HG03108 (cell line): ENCODE results near the gene RARA.
"Not testable (repeated sequence)": the region's sequence is repeated elsewhere in the genome, so short reads cannot be mapped to it uniquely, and the experiment has no call there.

Source experiments
- ATAC-seq: cut with Tn5 transposase; IDR thresholded peaks from one replicate; pipeline ENCODE4 v1.9.1; 2021; ENCODE audit warnings: moderate library complexity; ENCODE audit not compliant: unreplicated experiment

Gene RARA

DNA sequence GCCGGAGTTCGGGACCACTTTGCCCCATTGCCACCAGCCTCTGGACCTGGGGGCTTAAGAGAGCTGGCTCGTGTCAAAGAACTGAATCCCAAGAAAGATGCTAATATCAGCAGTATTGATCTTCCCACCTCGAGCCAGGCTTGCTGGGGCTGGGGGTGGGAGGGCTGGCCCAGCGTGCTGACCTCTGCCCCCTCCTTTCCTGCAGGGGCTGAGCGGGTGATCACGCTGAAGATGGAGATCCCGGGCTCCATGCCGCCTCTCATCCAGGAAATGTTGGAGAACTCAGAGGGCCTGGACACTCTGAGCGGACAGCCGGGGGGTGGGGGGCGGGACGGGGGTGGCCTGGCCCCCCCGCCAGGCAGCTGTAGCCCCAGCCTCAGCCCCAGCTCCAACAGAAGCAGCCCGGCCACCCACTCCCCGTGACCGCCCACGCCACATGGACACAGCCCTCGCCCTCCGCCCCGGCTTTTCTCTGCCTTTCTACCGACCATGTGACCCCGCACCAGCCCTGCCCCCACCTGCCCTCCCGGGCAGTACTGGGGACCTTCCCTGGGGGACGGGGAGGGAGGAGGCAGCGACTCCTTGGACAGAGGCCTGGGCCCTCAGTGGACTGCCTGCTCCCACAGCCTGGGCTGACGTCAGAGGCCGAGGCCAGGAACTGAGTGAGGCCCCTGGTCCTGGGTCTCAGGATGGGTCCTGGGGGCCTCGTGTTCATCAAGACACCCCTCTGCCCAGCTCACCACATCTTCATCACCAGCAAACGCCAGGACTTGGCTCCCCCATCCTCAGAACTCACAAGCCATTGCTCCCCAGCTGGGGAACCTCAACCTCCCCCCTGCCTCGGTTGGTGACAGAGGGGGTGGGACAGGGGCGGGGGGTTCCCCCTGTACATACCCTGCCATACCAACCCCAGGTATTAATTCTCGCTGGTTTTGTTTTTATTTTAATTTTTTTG is 47.1 kb downstream of the RARA start:
- no peak for ATAC-seq

DNA sequence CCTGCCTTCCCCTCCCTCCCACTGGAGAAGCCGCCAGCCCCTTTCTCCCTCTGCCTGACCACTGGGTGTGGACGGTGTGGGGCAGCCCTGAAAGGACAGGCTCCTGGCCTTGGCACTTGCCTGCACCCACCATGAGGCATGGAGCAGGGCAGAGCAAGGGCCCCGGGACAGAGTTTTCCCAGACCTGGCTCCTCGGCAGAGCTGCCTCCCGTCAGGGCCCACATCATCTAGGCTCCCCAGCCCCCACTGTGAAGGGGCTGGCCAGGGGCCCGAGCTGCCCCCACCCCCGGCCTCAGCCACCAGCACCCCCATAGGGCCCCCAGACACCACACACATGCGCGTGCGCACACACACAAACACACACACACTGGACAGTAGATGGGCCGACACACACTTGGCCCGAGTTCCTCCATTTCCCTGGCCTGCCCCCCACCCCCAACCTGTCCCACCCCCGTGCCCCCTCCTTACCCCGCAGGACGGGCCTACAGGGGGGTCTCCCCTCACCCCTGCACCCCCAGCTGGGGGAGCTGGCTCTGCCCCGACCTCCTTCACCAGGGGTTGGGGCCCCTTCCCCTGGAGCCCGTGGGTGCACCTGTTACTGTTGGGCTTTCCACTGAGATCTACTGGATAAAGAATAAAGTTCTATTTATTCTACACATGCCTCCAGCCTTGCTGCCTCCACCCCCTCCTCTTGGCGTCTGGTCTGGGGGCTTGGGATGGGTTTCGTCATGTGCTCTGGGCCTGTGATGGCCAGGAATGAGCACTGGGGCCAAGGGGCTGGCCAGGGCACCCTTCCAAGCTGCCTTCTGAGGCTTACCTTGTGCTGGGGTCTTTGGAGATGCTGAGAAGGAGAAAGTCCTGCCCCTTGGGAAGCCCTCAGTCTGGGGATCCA is 48.3 kb downstream of the RARA start:
- no peak for ATAC-seq

GRCh38 chr17:40358323-40359038 is 49.5 kb downstream of the RARA start:
- no peak for ATAC-seq

GRCh38 chr17:40360091-40360490 is 51.1 kb downstream of the RARA start:
- no peak for ATAC-seq

- no peak for ATAC-seq
These were observed 52.3 kb downstream of the RARA start for GRCh38 chr17:40361063-40361924.

DNA sequence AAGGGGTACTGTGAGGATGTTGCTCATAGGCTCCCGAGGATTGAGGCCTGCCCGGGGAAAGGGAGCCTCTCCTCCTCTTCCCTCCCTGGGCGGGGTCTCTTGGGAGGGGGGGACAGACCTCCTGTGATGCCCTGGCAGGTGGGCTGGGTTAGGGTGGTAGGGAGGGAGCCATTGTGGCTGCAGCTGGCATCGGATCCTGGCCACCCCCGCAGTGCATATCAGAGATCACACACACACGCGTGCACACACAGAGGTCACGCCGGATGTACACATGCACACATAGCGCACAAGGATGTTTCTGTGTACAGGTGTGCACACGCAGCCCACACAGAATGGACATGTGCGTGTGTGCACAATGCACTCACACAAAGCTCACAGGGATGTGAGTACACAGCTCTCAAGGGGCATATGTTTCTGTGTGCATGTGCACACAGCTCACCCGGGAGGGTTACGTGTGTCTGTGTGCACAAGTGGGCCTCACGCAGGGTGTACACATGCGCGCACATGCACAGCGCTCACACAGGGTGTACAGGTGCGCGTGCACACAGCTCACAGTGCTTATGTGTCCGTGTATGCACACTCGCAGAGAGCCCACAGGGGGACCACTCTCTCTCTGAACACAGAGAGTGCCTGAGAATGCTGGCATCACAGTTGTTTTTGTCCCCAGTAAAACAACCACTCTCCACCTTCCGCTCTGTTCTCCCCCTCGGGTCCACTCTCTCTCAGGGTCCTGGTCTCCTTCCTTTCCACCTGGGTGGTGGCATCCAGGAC is 53.1 kb downstream of the RARA start:
- no peak for ATAC-seq

DNA sequence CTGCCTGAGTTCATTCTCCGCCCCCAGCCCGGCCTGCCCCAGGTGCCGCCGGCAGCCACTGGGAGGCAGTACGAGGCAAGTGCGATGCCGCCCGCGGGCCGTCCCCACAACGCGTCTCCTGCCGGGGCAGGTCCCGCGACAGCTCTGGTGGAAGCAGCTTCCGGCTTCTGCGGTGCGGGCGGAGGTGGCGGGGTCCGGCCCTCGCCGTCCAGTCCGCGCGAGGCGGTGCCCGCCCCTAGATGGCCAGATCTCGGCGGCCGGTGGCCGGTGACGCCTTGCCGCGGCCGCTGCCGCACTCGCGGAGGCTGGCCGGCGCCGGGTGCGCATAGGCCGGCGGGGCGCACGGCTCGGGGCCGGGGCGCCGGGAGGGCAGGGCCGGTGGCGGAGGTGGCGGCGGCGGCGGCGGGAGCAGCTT is 53.7 kb downstream of the RARA start:
- ATAC-seq: peak; percentile 68

- ATAC-seq: peak; percentile 9
These were observed 54.3 kb downstream of the RARA start for GRCh38 chr17:40363111-40363827.

DNA sequence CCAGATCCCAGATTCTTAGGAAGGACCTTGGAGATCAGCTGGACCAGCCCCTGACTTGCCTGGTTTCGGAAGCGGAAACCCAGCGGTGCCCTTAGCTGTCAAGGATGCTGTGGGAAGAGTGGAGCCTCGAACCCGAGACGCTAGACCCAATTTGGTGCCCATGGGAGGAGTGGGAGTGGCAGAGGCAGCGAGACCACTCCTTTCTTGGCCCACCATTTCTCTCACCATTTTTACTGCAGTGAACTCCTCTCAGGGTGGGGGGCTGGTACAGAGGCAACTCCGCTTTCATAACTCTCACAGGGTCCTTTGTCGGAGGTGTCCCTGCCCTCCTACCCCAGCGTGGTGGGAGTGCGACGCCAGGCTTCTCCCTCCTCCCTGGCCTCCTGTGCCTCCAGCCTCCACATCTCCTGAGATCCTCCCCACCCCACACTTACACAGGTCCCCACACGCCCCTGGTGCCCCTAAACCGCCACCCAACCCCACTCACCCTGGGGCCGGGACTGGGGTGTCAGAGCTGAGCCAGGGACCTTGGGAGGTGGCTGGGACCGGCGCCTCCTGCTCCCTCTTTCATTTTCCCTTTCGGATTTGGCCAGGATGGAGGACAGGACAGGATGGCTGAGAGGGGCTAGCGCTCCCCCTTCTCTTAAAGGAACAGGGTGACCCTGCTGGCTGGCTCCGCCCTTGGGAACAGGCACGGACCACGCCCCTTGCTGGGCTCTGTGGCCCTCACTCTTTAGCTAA is 55.3 kb downstream of the RARA start, which contains the start of gene GJD3:
GJD3 (minus strand) TSS at position 617 of the 741 bp plus-strand sequence. CDS start 922 bp downstream, outside the sequence.
- no peak for ATAC-seq

- ATAC-seq: no peak
These were observed 55.9 kb downstream of the RARA start for GRCh38 chr17:40364906-40365305.

DNA sequence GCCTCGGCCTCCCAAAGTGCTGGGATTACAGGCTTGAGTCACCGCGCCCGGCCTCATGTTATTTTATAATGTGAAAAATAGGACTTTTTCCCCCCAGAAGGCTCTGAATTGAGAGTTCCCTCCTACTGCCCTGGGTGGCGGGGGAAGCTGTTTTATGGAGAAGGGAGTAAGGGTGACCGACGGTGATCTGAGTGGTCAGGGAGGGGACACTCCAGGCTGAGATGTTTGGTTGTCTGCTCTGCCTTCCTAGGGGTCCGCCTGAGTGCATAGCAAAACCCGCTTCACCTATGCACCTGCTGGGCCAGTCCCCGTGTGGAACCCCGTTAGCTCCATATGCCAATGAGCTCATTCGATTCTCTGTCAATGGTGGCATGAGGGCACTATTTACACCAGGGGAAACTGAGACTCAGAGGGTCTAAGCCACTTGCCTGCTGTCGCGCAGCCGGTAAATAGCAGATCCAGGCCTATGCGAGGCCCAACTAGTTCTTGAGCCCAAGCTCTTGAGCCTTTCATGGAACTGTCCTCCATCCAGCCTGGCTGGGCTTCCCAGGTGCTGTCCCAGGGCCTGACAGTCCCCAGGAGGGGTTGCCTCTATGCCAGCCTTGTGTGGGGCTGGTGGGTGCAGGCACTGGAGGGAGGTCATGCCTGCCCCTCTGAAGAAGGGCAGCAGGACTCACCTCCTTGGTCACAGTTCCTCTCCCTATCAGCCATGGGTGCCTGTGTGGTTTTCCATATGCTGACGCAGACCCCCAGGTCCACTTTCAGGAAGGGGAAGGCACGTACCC is 57.3 kb downstream of the RARA start:
- ATAC-seq: no peak

DNA sequence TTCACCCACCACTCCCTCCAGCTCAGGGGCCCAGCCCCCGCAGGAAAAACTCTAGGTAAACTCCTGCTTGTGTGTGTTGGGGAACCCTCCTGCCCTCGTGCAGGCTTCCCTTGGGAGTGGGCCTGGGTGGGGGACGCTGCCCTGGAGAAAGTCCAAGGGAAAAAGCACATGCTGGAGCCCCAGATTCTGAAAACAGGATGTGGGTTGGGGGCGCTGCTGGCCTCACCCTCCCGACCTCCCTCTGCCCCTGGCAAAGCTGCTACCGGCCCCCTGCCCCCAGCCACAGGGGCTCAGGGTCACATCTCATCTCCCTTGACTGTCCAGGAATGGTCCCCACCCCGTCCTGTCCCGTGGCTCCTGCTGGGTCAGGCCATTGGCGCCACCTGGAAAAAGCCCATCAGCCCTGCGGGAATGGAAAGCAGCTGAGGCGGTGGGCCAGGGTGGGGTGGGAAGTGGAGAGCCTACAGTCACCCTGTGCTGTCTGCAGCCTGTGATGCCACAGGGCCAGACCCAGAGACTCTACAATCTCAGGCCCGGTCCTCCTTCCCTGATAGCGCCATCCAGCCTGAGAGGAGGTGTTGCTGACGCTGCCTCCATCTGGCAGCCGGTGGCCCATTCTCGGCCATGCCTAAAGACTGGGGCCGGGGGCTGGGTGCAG is 58.0 kb downstream of the RARA start:
- ATAC-seq: no peak

DNA sequence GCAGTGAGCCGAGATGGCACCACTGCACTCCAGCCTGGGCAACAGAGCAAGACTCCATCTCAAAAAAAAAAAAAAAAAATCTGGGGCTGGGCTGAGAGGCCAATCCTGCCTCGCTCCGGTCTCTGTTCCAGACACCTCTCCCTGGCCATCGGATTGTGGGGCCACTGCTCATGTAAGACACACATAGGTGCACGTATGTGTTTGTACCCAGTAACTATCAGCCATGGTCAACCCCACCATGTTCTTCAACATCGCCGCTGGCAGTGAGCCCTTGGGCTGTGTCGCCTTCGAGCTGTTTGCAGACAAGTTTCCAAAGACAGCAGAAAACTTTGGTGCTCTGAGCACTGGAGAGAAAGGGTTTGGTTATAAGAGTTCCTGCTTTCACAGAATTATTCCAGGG is 58.7 kb downstream of the RARA start:
- ATAC-seq: not testable (repeated sequence)

DNA sequence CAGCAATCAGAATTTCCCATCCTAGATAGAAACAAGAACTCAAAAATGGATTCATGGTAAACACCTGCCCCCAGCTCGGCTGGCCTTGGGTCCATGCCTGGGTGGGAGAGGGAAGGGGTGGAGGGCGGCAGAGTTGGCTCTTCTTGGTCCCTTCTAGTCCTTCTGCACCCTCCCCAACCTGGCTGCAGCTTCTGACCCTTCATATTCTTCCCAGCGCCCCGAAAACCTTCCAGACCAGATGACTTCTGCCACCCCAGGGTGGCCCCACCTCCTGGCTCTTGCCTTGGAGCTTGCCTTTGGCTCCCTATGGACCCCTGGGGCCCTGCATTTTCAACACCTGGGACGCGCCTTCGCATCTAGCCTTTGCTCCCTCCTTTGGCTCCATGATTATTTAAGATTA is 60.9 kb downstream of the RARA start:
- ATAC-seq: no peak

GRCh38 chr17:40371261-40371929 is 62.4 kb downstream of the RARA start:
- no peak for ATAC-seq

- ATAC-seq: no peak
These were observed 63.1 kb downstream of the RARA start for GRCh38 chr17:40372031-40372430.
